ENCODE data around the gene CPN2.

CPN2 gene

DNA sequence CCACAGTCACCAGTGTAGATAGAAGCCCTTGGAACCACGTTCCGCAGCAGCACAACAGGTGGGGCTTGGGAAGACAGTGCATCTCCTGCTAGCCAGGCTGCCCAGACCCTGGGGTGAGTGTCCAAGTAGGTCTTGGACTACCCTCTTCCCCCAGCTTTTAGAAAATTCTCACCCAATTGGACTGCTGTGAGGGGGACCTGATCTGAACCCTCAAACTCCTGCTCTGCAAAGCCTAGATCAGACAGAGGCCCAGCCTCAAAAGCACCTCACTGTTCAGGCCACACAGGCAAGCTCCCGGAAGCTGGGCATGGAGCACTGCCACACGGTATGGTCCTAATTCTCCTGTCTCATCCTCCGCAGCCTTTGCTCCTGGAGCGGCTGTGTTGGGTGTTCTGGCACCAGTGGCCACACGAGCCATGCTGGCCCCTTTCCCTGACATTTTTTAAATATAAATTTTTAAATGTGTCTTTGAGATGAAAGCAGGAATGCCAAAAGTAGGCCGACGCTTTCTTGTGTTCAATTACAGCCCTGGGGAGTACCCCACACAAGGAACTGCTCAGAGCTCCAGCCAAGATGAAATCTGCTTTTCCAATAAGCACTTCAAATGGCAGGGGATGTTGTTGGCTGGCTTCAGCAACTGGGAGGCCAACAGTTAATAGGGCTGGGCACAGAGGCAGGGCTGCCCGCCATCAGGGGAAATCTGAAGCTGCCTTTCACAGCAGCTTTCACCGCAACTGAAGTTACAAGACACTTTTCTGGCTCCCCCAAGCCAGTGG lies 40.9 kb downstream of the CPN2 start:
- DNase-seq: no peak

DNA sequence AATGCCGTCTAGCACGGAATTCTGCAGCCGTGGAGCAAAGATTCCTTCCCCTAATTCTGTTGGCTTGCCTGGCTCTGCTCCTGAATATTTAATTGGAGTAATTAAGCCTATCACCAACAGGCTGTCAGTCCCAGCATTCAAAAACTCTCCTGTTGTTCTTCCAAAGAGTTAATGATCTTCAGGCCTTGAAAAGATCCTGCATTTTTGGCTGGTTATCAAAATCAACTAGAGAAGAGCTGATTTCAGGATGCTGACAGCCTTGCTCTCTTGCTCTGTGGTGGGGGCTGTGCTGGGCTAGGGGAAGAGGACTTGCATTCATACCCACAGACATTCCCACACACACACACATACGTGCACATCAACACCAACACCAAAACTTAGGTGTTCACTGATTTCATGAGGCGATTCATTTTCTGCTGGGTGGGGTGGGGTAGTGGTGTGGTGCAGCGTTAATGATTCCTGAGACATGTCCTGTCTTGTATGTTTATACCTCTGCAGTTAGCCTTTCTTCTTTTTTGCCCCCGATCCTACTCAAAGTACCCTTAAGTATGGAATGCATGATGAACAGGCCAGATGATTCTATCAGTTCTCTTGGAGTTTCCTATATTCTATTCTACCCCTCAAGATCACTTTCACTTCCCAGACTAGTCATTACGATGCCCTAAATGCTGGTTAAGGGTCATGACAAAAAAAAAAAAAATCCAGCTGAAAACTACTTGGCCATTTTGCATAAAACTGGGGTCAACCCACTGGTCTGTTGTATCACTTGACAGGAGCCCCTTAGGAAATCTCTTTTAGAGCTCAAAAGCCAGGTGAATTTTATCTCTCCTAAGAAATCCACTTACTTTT lies 42.3 kb downstream of the CPN2 start:
- no peak for DNase-seq

DNA sequence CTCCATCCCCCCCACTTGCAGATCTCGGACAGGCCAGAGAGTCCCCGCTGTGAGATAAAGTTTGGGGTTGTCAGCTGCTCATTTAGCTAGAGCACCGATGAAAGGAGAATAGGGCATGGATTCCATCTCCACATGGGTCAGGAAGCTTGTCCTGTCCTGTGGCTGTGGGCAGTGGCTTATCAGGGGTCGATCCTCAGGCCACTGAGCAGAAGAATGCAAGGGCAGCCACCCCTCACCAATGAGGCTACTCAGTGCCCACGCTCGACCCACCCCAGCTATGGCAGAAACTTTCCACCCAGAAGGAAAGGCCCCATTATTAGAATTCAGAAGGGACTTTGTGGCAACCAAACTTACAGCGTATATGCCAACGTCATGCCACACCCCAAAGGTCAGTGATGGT lies 43.3 kb downstream of the CPN2 start:
- no peak for DNase-seq

DNA sequence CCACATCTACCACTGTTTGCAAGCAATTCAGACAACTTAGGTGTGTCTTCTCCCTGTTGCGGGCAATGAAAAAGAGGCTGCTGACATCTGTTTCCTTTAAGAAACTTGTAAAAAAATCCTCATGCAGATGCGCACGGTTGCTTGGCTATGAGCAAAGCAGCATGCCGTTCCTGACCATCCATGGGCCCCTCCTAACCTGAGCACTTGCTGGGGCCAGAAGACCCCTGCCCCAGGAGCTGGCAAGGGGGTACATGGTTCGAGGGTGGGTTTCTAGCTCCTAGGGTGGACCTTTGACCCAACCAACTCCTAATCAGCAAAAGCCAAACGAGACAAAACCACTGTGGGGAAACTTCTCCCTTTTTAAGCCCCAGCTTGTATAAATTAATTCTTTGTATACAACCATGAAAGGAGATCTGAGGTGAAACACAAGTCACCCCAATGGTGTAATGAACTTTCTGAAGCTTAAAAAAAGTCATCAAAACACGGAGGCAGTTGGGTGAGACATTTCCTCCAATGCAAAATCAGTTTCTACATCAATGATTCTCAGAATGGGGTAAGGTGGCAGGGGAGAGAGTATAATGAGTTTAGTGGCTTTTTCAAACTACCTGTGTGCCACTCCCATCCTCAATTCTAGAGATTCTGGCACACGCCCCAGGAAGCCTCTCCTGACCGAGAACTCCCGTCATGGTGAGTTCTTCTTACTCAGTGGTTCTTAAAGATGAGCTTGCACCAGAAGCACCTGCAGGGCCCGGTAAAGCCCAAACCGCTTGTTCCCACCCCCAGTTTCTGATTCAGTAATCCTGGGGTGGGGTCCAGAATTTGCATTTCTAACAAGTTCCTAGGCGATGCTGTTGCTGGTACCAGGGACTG lies 44.1 kb downstream of the CPN2 start:
- no peak for DNase-seq

DNA sequence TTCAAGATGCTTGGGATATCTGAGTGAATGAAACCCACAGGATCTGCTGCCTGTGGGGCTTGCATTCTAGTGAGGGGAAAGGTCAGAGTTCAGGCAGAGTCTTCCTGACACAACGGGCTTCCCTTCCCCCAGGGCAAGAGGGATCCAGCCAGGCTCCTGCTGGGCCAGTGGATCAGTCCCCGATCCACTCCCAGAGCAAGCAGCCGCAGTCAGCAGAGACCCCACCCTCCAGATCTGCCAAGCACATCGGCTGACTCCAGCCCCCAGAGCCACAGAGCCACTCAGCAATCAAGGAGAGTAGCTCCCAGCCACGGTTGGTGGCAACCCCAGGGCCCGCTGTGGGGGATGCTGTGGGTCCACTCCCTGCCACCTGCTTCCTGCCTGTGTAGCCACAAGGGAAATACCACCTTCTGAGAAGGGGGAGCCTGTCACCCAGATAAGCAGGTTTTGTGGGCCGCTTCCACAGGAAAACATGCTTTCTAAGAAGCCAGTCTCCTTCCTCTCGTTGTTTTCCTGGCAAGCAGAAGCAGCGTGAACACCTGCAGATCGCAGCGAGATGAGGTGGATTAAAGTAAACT lies 44.9 kb downstream of the CPN2 start:
- DNase-seq: no peak

DNA sequence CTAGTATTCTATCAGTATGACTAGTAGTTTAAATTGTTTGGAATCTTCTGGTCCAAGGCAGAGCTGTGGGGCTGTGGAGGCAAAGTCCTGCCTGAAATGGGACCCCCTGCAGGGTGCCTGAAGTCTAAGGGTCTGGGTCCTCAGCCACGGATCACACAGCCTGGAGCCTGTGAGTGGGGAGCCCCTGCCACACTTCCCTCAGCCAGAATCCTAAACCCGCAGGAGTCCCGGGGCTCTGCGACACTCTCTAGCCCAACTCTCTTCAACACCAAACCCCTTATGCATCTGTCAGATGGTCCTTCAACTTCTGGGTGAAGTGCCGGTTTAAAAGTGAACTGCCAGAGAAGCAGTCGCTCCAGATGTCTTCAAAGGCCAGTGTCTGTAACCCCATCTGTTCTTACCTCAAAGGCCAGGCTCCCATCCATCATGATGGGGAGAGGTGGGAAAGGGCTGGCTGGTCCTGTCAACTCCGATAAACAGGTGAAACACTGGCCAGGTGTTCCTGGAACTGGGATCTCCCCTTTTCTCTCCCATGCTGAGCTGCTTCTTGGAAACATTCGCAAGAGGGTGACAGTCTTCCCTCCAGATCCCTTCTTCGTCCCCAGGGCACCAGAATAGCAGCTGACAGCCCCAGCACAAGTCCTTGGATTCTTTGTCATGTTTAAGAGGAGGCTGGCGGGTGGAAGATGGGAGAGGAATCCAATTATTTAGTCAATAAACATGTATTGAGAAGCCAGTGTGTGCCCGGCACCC lies 45.6 kb downstream of the CPN2 start:
- DNase-seq: no peak

DNA sequence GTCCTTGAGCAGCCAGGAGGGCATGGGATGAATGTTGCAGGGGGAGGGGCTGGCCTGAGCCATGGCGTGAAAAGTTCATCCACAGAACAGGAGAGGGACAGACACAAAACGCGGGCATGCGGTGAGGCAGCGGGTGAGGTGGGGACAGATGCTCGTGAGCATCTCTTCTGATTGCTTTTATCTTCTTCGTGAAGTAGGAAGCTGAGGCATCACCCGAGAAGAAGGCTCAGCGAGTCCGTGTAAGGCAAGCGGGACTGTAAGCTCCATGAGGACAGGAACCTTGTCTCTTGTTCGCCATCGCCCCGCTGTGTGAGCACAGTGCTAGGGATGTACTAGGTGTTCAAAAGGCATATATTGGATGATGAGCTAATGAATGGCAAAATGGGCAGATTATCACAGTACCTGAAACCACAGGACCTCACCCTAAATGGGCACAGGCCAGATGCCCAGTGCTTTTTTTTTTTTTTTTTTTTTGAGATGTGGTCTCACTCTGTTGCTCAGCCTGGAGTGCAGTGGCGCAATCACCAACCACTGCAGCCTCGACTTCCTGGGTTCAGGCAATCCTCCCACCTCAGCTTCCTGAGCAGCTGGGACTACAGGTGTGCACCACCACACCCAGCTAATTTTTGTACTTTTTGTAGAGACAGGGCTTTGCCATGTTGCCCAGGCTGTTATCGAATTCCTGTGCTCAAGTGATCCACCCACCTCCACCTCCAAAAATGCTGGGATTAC lies 46.8 kb downstream of the CPN2 start:
- no peak for DNase-seq

DNA sequence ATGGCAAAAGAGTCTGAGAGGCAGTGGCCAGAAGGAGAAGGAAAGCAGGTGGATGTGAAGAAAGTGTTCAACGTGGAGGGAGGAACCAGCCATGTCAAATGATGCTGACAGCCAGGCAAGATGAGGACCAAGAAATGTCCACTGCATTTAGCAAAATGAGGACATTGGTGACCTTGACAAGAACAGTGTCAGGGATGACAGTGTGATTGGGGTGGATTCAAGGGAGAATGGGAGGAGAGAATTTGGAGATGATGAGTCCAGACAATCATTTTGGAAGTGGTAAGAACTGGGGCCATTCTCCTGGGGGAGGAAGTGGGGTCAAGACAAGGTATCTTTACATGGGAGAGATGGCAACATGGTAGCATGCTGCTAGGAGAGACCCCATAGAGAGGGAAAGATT lies 47.4 kb downstream of the CPN2 start:
- DNase-seq: no peak

DNA sequence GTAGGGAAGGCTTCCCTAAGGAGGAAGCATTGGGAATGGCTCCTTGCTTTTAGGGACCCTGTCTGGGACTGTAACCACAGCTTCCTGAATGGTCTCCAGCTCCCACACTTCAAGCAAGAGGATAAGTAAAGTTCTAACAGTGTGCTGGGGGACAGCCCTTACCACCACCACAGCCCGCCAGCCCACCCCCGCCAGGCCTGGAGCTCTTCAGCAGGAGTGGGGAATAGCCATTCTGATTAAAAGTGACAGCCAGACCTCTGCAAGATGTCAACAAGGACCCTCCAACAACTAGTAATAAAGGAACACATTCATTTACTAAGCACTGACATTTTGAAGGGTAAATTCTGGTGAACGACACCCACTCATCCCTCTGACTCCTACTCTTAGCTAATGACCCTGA lies 49.4 kb downstream of the CPN2 start:
- no peak for DNase-seq

DNA sequence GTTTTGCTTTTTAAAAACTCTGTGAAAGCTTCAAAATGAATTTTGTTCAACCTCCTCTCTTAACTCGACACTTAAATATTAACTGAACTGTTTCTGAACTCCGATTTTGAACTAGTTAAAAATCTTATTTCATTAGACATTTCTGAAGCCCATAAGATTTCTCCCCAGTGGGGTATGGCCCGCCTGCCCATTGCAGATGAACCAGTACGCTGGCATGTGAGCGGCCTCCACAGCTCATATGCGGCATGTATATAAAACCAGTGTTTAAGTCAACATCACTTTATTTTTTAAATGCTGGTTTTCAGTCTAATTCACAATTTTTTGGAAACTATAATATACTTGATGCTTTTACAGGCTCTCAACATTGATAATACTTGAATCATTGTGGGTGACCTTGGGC lies 50.2 kb downstream of the CPN2 start:
- DNase-seq: no peak

DNA sequence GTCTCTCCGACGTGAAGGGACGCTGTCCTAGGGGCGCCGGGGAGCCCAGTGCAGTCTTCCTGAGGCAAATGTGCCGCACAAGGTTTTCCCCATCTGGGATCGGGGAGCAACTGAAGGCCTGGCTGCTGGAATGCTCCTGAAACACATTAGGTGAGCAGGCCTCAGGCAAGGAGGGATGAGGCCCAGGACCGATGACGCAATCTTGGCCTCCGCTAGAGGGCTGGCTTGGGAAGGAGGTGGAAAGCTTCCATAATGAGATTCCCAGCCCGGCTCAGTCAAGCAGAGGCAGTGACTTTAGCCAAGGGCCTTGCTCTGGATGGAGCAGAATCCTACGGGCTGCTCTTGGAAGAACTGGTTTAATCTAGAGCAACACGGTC lies 50.8 kb downstream of the CPN2 start:
- DNase-seq: no peak

DNA sequence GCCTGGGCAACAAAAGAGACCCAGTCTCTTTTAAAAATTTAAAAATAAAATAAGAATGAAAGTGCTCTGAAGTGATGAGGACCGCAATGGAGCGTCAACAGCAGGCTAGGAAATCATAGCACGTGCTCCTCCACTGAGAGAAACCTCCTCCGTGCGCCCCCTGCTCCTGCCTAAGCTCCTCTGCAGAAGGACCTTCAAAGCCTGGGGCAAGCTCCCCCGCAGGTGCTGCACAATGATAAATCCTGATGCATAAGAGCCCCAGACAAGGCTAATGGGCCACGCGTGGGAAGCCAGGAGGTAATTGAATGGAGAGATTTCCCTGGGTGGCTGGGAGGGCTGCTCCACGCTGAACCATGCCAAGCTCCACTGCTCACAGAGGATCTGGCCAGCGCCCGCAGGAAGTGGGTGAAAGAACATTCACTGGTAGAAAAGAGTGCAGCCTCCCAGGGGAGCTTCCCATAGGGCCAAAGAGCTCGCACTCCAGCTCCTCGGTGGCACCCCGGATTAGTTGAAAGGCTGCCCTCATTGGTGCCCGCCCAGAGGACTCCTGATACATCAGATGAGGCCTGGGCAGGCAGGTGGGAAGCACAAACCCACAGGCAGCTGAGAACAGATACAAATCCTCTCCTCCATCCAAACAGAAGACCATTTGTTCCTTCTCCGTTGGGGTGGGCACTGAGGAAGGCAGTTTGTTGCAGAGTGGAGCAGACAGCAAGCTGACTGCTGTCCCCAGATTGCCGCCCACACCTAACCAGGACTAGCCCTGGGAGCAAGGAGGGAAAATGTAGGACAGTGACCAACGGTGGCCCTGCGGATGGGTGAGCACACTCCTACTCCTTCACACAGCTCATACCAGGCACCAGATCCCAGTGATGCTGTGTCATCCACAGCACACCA lies 52.5 kb downstream of the CPN2 start:
- no peak for DNase-seq

DNA sequence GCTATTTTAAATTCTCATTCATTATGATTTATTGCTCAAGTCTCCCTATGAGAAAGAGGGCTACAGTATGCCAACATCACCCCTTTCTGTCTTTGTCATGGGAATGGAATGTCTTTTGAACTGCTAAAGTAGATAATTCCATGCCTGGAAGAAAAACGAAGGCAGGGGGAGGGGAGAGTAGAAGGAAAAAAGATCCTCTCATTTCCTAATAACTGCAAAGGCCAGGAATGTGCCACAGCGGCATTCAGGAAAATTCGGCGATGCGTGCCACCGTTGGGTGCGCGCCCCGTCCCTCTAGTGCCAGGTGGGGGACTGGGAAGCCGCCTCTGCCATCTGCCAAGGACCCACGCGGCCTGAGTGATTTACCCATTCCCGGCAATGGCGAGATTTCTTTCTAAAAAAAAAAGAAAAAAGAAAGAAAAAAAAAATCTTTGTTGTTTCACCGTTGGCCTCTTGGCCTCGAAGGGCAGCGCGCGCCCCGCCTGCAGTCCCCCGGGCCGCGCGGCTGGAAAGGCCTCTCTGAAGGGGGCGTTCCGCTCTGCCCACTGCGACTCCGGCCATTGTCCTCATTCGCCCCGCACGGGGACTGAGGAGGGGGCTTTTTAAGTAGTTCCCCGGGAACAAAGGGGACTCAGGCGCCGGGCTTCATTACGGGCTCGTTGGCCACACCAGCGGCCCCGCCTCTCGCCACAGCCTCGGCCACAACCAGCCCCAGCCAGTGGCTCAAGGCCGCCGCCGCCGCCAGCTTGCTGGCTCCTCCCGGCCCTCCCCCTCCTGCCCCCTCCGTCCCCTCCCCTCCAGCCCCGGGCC lies 54.5 kb downstream of the CPN2 start:
- no peak for DNase-seq

DNA sequence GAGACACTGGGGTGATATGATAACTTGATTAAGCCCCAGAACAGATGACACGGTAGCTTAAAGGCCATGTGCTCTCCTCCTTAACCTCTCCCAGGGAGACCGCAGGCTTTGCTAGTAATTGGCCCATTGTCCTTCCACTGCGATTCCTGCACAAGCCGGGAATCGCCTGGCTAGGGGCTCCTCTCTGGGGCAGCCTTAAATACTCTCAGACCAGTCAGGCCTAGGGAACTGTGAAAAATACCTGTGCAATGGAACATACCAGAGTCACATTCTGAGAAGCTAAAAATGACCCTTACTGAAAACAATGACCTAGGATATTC lies 56.3 kb downstream of the CPN2 start:
- DNase-seq: no peak

DNA sequence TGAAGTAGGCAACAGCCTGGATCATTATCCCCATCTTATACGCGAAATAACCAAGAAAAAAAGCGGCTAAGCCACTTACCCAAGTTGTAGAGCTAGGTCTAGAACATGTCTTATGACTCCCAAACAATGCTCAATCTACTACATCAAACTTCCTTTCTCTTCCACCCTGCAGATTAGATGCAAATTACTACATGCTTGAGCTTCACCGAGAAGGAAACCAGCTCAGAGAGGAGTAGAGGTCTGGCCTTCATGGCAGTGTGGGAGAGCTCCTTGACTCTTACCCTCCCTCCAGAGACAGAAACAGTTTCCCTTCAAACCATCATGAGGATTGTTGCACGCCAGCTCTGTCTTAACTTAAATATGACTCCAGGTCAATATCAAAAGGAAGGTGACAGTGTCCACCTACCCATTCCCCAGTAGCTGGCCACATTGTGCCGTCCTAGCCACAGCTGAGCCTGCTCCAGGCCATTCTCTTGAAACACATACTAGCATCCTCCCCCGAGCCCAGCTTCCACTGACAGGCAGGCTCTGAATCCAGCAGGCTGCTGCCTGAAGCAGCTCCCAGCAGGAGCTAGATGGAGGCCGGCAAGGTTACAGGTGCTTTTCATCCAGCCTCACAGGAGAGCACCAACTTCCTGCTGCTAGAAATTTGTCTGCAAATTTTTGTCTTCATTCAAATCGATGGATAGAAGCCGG lies 56.8 kb downstream of the CPN2 start:
- no peak for DNase-seq

DNA sequence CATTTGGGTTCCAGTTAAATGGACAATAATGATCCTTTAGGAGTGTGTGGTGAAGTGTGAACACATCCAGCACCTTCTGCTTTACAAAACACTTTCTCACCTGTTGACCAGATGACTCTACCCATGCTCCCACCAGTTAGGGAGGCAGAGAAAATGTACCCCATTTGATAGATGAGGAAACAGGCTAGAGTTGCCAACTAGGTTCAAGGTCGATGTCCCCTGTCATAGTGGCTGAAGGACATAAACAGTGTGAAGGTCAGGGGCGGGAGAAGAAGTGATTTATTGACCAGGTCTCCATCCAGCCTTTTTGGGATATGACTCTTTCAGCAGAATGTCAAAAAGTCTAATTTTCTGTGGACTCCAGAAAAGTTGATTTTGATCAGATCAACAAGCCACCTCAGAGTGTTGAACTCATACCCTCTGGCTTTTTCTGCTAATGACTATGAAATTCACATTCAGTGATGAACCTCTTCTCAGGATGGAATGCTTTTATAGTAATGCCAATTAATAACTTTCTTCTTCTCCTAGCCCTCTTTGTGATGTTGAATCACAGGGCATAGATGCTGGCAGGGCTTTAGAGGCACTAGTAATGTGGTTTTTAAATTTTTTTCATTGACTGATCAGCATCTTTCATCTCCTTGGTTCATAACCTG lies 57.5 kb downstream of the CPN2 start:
- DNase-seq: no peak

DNA sequence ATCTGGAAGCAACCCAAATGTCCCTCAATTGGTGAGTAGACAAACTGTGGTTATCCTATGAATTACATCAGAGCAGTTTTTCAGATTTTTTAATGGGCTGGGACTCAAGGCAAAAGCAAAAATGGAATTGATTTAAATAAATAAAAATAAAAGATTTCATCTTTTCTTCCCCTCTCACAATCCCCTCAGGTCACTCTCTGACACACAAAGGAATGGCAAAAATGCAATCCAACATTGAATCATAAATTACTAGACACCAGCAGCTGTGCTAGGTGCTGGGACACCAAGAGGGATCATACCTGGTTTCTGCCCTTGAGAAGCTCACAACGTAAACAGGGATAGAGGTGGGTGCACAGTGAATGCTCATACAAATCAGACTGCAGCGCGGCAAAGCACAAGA lies 58.8 kb downstream of the CPN2 start:
- no peak for DNase-seq
